Skeletal muscle tissue (tissue), 4 donors: ENCODE data around the gene DTNB. TPM values are rescaled to one million over a fixed set of nuclear protein-coding genes. Genes with fewer than 3 reads are reported as not detected.
"Not testable (repeated sequence)": the region's sequence is repeated elsewhere in the genome, so short reads cannot be mapped to it uniquely, and the experiment has no call there.

ENCODE experiments used
- H3K27ac ChIP-seq: one replicate; pipeline ENCODE4 v1.7.0; 2013; ENCODE audit warnings: mild to moderate bottlenecking, low read depth, low read length, inconsistent platforms
- H3K27me3 ChIP-seq, 3 donors: one replicate each; pipeline ENCODE4 v1.7.0; 2013; ENCODE audit warnings: low read length in 3 of 3; ENCODE audit not compliant: control insufficient read depth in 3 of 3, insufficient read depth in 3 of 3
- H3K36me3 ChIP-seq, 3 donors: one replicate each; pipeline ENCODE4 v1.7.0; 2013; ENCODE audit warnings: low read length in 3 of 3; ENCODE audit not compliant: control insufficient read depth in 3 of 3, insufficient read depth in 3 of 3
- H3K4me1 ChIP-seq, 3 donors: one replicate each; pipeline ENCODE4 v1.7.0; 2013; ENCODE audit warnings: low read length in 3 of 3, mild to moderate bottlenecking in 3 of 3; ENCODE audit not compliant: control insufficient read depth in 3 of 3, insufficient read depth in 3 of 3
- H3K4me3 ChIP-seq, 3 donors: one replicate each; pipeline ENCODE4 v1.7.0; 2013; ENCODE audit warnings: low read length in 3 of 3
- H3K9ac ChIP-seq, 3 donors: one replicate each; pipeline ENCODE4 v1.7.0; 2013; ENCODE audit warnings: low read length in 3 of 3, mild to moderate bottlenecking in 3 of 3, moderate library complexity in 2 of 3, low read depth in 1 of 3
- H3K9me3 ChIP-seq, 3 donors: one replicate each; pipeline ENCODE4 v1.7.0; 2013; ENCODE audit warnings: low read length in 3 of 3; ENCODE audit not compliant: control insufficient read depth in 3 of 3
- total RNA-seq: library from RNA; depleted of rRNA; stranded (reverse); fragments of >200 nt; gene quantifications from one replicate; pipeline ENCODE4 v1.2.3, GENCODE V29; 2014
- donor health status: Osteomylitis.

The DTNB gene
- total RNA-seq, 1 donor from 2014 or later = 3.1 TPM

- Histone ChIP-seq H3K4me3 (no peak overlapping the region), H3K27ac (no peak overlapping the region)
These were observed 116.0 kb downstream of the DTNB start for GRCh38 chr2:25557179-25558036.

GRCh38 chr2:25552318-25552717 lies 121.1 kb downstream of the DTNB start:
- Histone ChIP-seq H3K9me3 (no peaks in the 10 kb centered on the region), H3K36me3 (no peaks in the 10 kb centered on the region), H3K4me3 (no peak overlapping the region), H3K27me3 (no peaks in the 10 kb centered on the region), H3K4me1 (no peaks in the 10 kb centered on the region), H3K27ac (no peak overlapping the region), H3K9ac (no peak overlapping the region)

More at GRCh38 chr2:25557179-25558036, 116.0 kb downstream of the DTNB start:
- no peaks in the 10 kb centered on the region for H3K4me1 ChIP-seq
- H3K36me3 ChIP-seq = no peaks in the 10 kb centered on the region
- H3K9ac ChIP-seq = no peak overlapping the region
- H3K9me3 ChIP-seq = no peaks in the 10 kb centered on the region
- H3K27me3 ChIP-seq = no peaks in the 10 kb centered on the region

GRCh38 chr2:25551316-25551715 lies 122.1 kb downstream of the DTNB start:
- H3K36me3 ChIP-seq = no peaks in the 10 kb centered on the region
- H3K4me1 ChIP-seq = no peaks in the 10 kb centered on the region
- H3K27me3 ChIP-seq = no peaks in the 10 kb centered on the region
- H3K27ac ChIP-seq = no peak overlapping the region
- no peak overlapping the region for H3K9ac ChIP-seq
- no peaks in the 10 kb centered on the region for H3K9me3 ChIP-seq
- H3K4me3 ChIP-seq = no peak overlapping the region

GRCh38 chr2:25549571-25549970 lies 123.8 kb downstream of the DTNB start:
- H3K27me3 ChIP-seq, H3K4me1 ChIP-seq, H3K4me3 ChIP-seq, H3K27ac ChIP-seq, H3K36me3 ChIP-seq, H3K9me3 ChIP-seq, H3K9ac ChIP-seq: not testable (repeated sequence)

- Histone ChIP-seq H3K4me1 (no peaks in the 10 kb centered on the region), H3K27me3 (no peaks in the 10 kb centered on the region), H3K9me3 (no peaks in the 10 kb centered on the region), H3K4me3 (no peak overlapping the region), H3K9ac (no peak overlapping the region), H3K27ac (no peak overlapping the region), H3K36me3 (no peaks in the 10 kb centered on the region)
These were observed 124.8 kb downstream of the DTNB start for GRCh38 chr2:25548601-25549000.

GRCh38 chr2:25546852-25547251 lies 126.5 kb downstream of the DTNB start:
- Histone ChIP-seq H3K27me3 (no peaks in the 10 kb centered on the region), H3K27ac (no peak overlapping the region), H3K36me3 (no peaks in the 10 kb centered on the region), H3K4me3 (no peak overlapping the region), H3K4me1 (no peaks in the 10 kb centered on the region), H3K9ac (no peak overlapping the region), H3K9me3 (no peaks in the 10 kb centered on the region)

GRCh38 chr2:25545899-25546298 lies 127.5 kb downstream of the DTNB start:
- Histone ChIP-seq H3K4me1 (no peaks in the 10 kb centered on the region), H3K27me3 (no peaks in the 10 kb centered on the region), H3K4me3 (no peak overlapping the region), H3K36me3 (no peaks in the 10 kb centered on the region), H3K9ac (no peak overlapping the region), H3K9me3 (no peaks in the 10 kb centered on the region), H3K27ac (no peak overlapping the region)

- no peaks in the 10 kb centered on the region for H3K36me3 ChIP-seq
- no peaks in the 10 kb centered on the region for H3K27me3 ChIP-seq
- H3K9ac ChIP-seq = no peak overlapping the region
- H3K4me1 ChIP-seq = no peaks in the 10 kb centered on the region
- H3K4me3 ChIP-seq = no peak overlapping the region
- no peak overlapping the region for H3K27ac ChIP-seq
- no peaks in the 10 kb centered on the region for H3K9me3 ChIP-seq
These were observed 128.9 kb downstream of the DTNB start for GRCh38 chr2:25544445-25544844.

- Histone ChIP-seq H3K9me3 (no peaks in the 10 kb centered on the region), H3K27me3 (no peaks in the 10 kb centered on the region), H3K9ac (no peak overlapping the region), H3K27ac (no peak overlapping the region), H3K4me3 (no peak overlapping the region), H3K36me3 (no peaks in the 10 kb centered on the region), H3K4me1 (no peaks in the 10 kb centered on the region)
These were observed 129.4 kb downstream of the DTNB start for GRCh38 chr2:25543939-25544338.

GRCh38 chr2:25541378-25541777 lies 132.0 kb downstream of the DTNB start:
- Histone ChIP-seq H3K4me3 (no peak overlapping the region), H3K27ac (no peak overlapping the region), H3K9me3 (no peaks in the 10 kb centered on the region), H3K9ac (no peak overlapping the region), H3K27me3 (no peaks in the 10 kb centered on the region), H3K36me3 (no peaks in the 10 kb centered on the region), H3K4me1 (no peaks in the 10 kb centered on the region)
